AG09309 (cell line): Measurements from ENCODE around the gene ZNF684.

Experiments used
- DNase-seq: peaks from one replicate; pipeline ENCODE4 v3.0.0-alpha.2; 2010; ENCODE audit warnings: low read depth
- H3K4me3 ChIP-seq: 2 replicates; pipeline ENCODE4 v1.5.1; 2011; ENCODE audit warnings: mild to moderate bottlenecking, low read depth, low read length, moderate library complexity; ENCODE audit not compliant: control insufficient read depth
- CTCF ChIP-seq: IDR thresholded peaks from 2 replicates; pipeline ENCODE4 v1.5.1; 2011; ENCODE audit warnings: mild to moderate bottlenecking, low read depth, low read length, inconsistent platforms; ENCODE audit not compliant: insufficient read depth, control insufficient read depth; ENCODE audit errors: missing control alignments

ZNF684 gene

GRCh38 chr1:40593449-40594186 is 62.2 kb downstream of the ZNF684 start:
- no peak overlapping the region for H3K4me3 ChIP-seq
- no peak for DNase-seq
- no peak for TF ChIP-seq CTCF

- H3K4me3 ChIP-seq = no peak overlapping the region
- DNase-seq = no peak
- no peak for TF ChIP-seq CTCF
Observed at GRCh38 chr1:40594187-40594531, 62.7 kb downstream of the ZNF684 start.

- no peak overlapping the region for H3K4me3 ChIP-seq
- no peak for DNase-seq
- TF ChIP-seq CTCF = no peak
Observed at GRCh38 chr1:40595623-40596022, 64.2 kb downstream of the ZNF684 start.
